Measurements from ENCODE around the gene PXMP4.

The PXMP4 gene

GRCh38 chr20:33681728-33682353, 38.3 kb downstream of the PXMP4 start:
- no peak overlapping the region for H2AFZ ChIP-seq (ENCODE audit: low read depth)
- peaks cover 66% of the 10 kb centered on the region for H3K4me1 ChIP-seq (ENCODE audit: low read depth, poor library complexity, severe bottlenecking)
- no peaks in the 10 kb centered on the region for H3K27me3 ChIP-seq (ENCODE audit: insufficient read depth, low read depth)
- H3K36me3 ChIP-seq (ENCODE audit: insufficient read depth): peaks cover 11% of the 10 kb centered on the region
- H3K4me2 ChIP-seq: no peak overlapping the region; the same call in 1 of the 2 replicates
- no peak overlapping the region for H3K4me3 ChIP-seq (IDR thresholded peaks at IDR 0.05; ENCODE audit: insufficient read depth, low read depth, low read length)
- no peak overlapping the region; the same call in 1 of the 2 replicates for H3K27ac ChIP-seq
- TF ChIP-seq CTCF (conservative IDR thresholded peaks at IDR 0.05; ENCODE audit: low read depth, low read length): no peak
- H3K9ac ChIP-seq: no peak overlapping the region
- peaks cover 56% of the 10 kb centered on the region for H3K79me2 ChIP-seq (ENCODE audit: insufficient read depth, low read depth)
- peaks cover 19% of the 10 kb centered on the region for H4K20me1 ChIP-seq (ENCODE audit: insufficient read depth)

- no peak overlapping the region for H2AFZ ChIP-seq (ENCODE audit: low read depth)
- peaks cover 56% of the 10 kb centered on the region for H3K79me2 ChIP-seq (ENCODE audit: insufficient read depth, low read depth)
- peaks cover 19% of the 10 kb centered on the region for H4K20me1 ChIP-seq (ENCODE audit: insufficient read depth)
- peaks cover 63% of the 10 kb centered on the region for H3K4me1 ChIP-seq (ENCODE audit: low read depth, poor library complexity, severe bottlenecking)
- no peak overlapping the region for H3K9ac ChIP-seq
- H3K27me3 ChIP-seq (ENCODE audit: insufficient read depth, low read depth): no peaks in the 10 kb centered on the region
- H3K4me2 ChIP-seq: peak overlapping the region; percentile 23; the same call in 1 of the 2 replicates
- peak overlapping the region; percentile 18; the same call in 1 of the 2 replicates for H3K27ac ChIP-seq
- H3K36me3 ChIP-seq (ENCODE audit: insufficient read depth): peaks cover 11% of the 10 kb centered on the region
- TF ChIP-seq CTCF (conservative IDR thresholded peaks at IDR 0.05; ENCODE audit: low read depth, low read length): no peak
- H3K4me3 ChIP-seq (IDR thresholded peaks at IDR 0.05; ENCODE audit: insufficient read depth, low read depth, low read length): no peak overlapping the region
These were observed 38.8 kb downstream of the PXMP4 start for GRCh38 chr20:33681288-33681687.

GRCh38 chr20:33680686-33681085, 39.4 kb downstream of the PXMP4 start:
- H3K36me3 ChIP-seq (ENCODE audit: insufficient read depth): peaks cover 11% of the 10 kb centered on the region
- H3K27ac ChIP-seq: peak overlapping the region; percentile 18; the same call in 1 of the 2 replicates

GRCh38 chr20:33679758-33680485, 40.2 kb downstream of the PXMP4 start:
- Histone ChIP-seq H2AFZ (ENCODE audit: low read depth) (no peak overlapping the region), H3K9ac (no peak overlapping the region), H3K4me2 (no peak overlapping the region; the same call in 1 of the 2 replicates), H3K4me1 (ENCODE audit: low read depth, poor library complexity, severe bottlenecking) (peaks cover 75% of the 10 kb centered on the region), H3K36me3 (ENCODE audit: insufficient read depth) (peaks cover 11% of the 10 kb centered on the region), H4K20me1 (ENCODE audit: insufficient read depth) (peaks cover 17% of the 10 kb centered on the region), H3K4me3 (IDR thresholded peaks at IDR 0.05; ENCODE audit: insufficient read depth, low read depth, low read length) (no peak overlapping the region), H3K27ac (peak overlapping the region; percentile 31; the same call in 1 of the 2 replicates), H3K79me2 (ENCODE audit: insufficient read depth, low read depth) (peaks cover 49% of the 10 kb centered on the region), H3K27me3 (ENCODE audit: insufficient read depth, low read depth) (no peaks in the 10 kb centered on the region)
- TF ChIP-seq CTCF (conservative IDR thresholded peaks at IDR 0.05; ENCODE audit: low read depth, low read length): no peak

More at GRCh38 chr20:33680686-33681085, 39.4 kb downstream of the PXMP4 start:
- H3K9ac ChIP-seq: no peak overlapping the region
- H3K4me2 ChIP-seq: peak overlapping the region; percentile 23; the same call in 1 of the 2 replicates
- H3K4me1 ChIP-seq (ENCODE audit: low read depth, poor library complexity, severe bottlenecking): peaks cover 67% of the 10 kb centered on the region
- peaks cover 56% of the 10 kb centered on the region for H3K79me2 ChIP-seq (ENCODE audit: insufficient read depth, low read depth)
- no peaks in the 10 kb centered on the region for H3K27me3 ChIP-seq (ENCODE audit: insufficient read depth, low read depth)
- H3K4me3 ChIP-seq (IDR thresholded peaks at IDR 0.05; ENCODE audit: insufficient read depth, low read depth, low read length): no peak overlapping the region
- H2AFZ ChIP-seq (ENCODE audit: low read depth): no peak overlapping the region
- H4K20me1 ChIP-seq (ENCODE audit: insufficient read depth): peaks cover 19% of the 10 kb centered on the region
- TF ChIP-seq CTCF (conservative IDR thresholded peaks at IDR 0.05; ENCODE audit: low read depth, low read length): no peak
